HepG2 (cell line): ENCODE data around the gene ELL. TPM values are rescaled to one million over a fixed set of nuclear protein-coding genes. Genes with fewer than 3 reads are reported as not detected.

Experiments
- CENPX ChIP-seq: sonication (generic); formaldehyde crosslinking; IDR thresholded peaks from 2 replicates; pipeline ENCODE4 v1.9.0; 2021; ENCODE audit warnings: mild to moderate bottlenecking, missing genetic modification reagents, moderate library complexity
- ELF3 ChIP-seq: IDR thresholded peaks from 2 replicates; pipeline ENCODE4 v1.6.1; 2016; ENCODE audit warnings: missing genetic modification reagents, missing compliant biosample characterization
- FOXP4 ChIP-seq: sonication (generic); formaldehyde crosslinking; IDR thresholded peaks from 2 replicates; pipeline ENCODE4 v1.4.0; 2020; ENCODE audit warnings: missing genetic modification reagents
- HNF4G ChIP-seq, 2 experiments: sonication (generic) in 1 of 2; formaldehyde crosslinking in 1 of 2; IDR thresholded peaks; 2 replicates each; pipeline versions ENCODE4 v1.4.0 to v1.6.1; 2011 to 2020; ENCODE audit warnings: borderline replicate concordance in 2 of 2, low read depth in 2 of 2, mild to moderate bottlenecking in 2 of 2, low read length in 1 of 2, missing genetic modification reagents in 1 of 2, moderate library complexity in 1 of 2
- KAT7 ChIP-seq: IDR thresholded peaks from 2 replicates; pipeline ENCODE4 v1.6.1; 2018; ENCODE audit warnings: borderline replicate concordance, missing compliant biosample characterization
- KDM1A ChIP-seq: IDR thresholded peaks from 2 replicates; pipeline ENCODE4 v1.6.1; 2016; ENCODE audit warnings: missing compliant biosample characterization
- KMT2A ChIP-seq: sonication (generic); formaldehyde crosslinking; IDR thresholded peaks from 2 replicates; pipeline ENCODE4 v1.4.0; 2020; ENCODE audit warnings: missing genetic modification reagents
- NCOR1 ChIP-seq: fragments of 200-600 bp; sonication (generic); IDR thresholded peaks from 2 replicates; pipeline ENCODE4 v1.7.0; 2017; ENCODE audit warnings: antibody characterized with exemption, low read length, borderline replicate concordance
- NR2F6 ChIP-seq, 2 experiments: IDR thresholded peaks; 2 replicates each; pipeline ENCODE4 v1.6.1; 2016; ENCODE audit warnings: antibody characterized with exemption in 1 of 2, mild to moderate bottlenecking in 1 of 2
- RBFOX2 ChIP-seq: fragments of 200-400 bp; formaldehyde crosslinking; IDR thresholded peaks from 2 replicates; pipeline ENCODE4 v1.6.1; 2017; ENCODE audit warnings: low read depth, mild to moderate bottlenecking, low read length
- SIX1 ChIP-seq: sonication (generic); formaldehyde crosslinking; IDR thresholded peaks from 2 replicates; pipeline ENCODE4 v1.4.0; 2020; ENCODE audit warnings: missing genetic modification reagents, borderline replicate concordance
- TFE3 ChIP-seq: IDR thresholded peaks from 2 replicates; pipeline ENCODE4 v1.6.1; 2016
- USF2 ChIP-seq, 2 experiments: sonication (generic) in 1 of 2; formaldehyde crosslinking in 1 of 2; IDR thresholded peaks; 2 replicates each; pipeline versions ENCODE4 v1.5.1 to v1.6.1; 2011 to 2020; ENCODE audit warnings: borderline replicate concordance in 1 of 2, low read depth in 1 of 2, low read length in 1 of 2, mild to moderate bottlenecking in 1 of 2, missing genetic modification reagents in 1 of 2, moderate library complexity in 1 of 2
- ZBTB2 ChIP-seq: sonication (generic); formaldehyde crosslinking; IDR thresholded peaks from 2 replicates; pipeline ENCODE4 v1.8.0; 2022; ENCODE audit warnings: low read depth, missing genetic modification reagents
- ZEB1 ChIP-seq: IDR thresholded peaks from 2 replicates; pipeline ENCODE4 v1.6.1; 2012; ENCODE audit warnings: mild to moderate bottlenecking, low read depth, inconsistent platforms; ENCODE audit not compliant: insufficient replicate concordance
- ZNF17 ChIP-seq: sonication (generic); formaldehyde crosslinking; IDR thresholded peaks from 2 replicates; pipeline ENCODE4 v1.5.0; 2020; ENCODE audit warnings: mild to moderate bottlenecking, missing genetic modification reagents
- ZNF253 ChIP-seq: sonication (generic); formaldehyde crosslinking; IDR thresholded peaks from 2 replicates; pipeline ENCODE4 v1.8.0; 2022; ENCODE audit warnings: mild to moderate bottlenecking, missing genetic modification reagents, borderline replicate concordance
- ZNF432 ChIP-seq: sonication (generic); formaldehyde crosslinking; IDR thresholded peaks from 2 replicates; pipeline ENCODE4 v1.5.0; 2020; ENCODE audit warnings: missing genetic modification reagents, mild to moderate bottlenecking, borderline replicate concordance
- ZSCAN21 ChIP-seq: sonication (generic); formaldehyde crosslinking; IDR thresholded peaks from 2 replicates; pipeline ENCODE4 v1.8.0; 2022; ENCODE audit warnings: mild to moderate bottlenecking, missing genetic modification reagents, moderate library complexity, borderline replicate concordance
- polyA plus RNA-seq, 8 experiments: library from polyadenylated mRNA; depleted of rRNA in 3 of 8; stranded (reverse) in 7 of 8; unstranded in 1 of 8; fragments of >200 nt; fragmentation: Illumina TruSeq in 4 of 8; extraction: Trizol in 4 of 8; gene quantifications; 2 replicates each; pipeline versions ENCODE4 v1.2.1 to v1.2.3, GENCODE V29; 2011 to 2016; ENCODE audit warnings: low read depth in 4 of 8, missing spikeins in 1 of 8, mixed read lengths in 1 of 8; ENCODE audit not compliant: insufficient read depth in 1 of 8
- total RNA-seq, 5 experiments: library from RNA; depleted of rRNA; stranded (reverse); fragments of >200 nt; fragmentation: Illumina TruSeq; extraction: Trizol; gene quantifications; 2 replicates each; pipeline ENCODE4 v1.2.3, GENCODE V29; 2016; ENCODE audit warnings: low read depth in 1 of 5

Gene ELL
- total and polyA plus RNA-seq, 2 of the 13 experiments (the other 11 are each of a cell fraction or from before 2014, with no cell fraction given): 3.7 to 5.4 TPM

GRCh38 chr19:18518639-18519038 is 3.2 kb downstream of the ELL start (continued):
- TF ChIP-seq FOXP4 (peak; percentile 74; the same call in 1 of the 2 replicates), USF2 (IDR thresholded peaks at IDR 0.05; ENCODE audit: low read depth, low read length) (no peak), USF2 (CRISPR knock-in tag; IDR thresholded peaks at IDR 0.05; ENCODE audit: borderline replicate concordance) (no peak), ZNF432 (no peak), NCOR1 (peak; percentile 67; the same call in 1 of the 2 replicates), NR2F6 (IDR thresholded peaks at IDR 0.05) (peak; percentile 60), NR2F6 (CRISPR knock-in tag; IDR thresholded peaks at IDR 0.05) (peak; percentile 82), ZEB1 (peak; percentile 76), ZBTB2 (CRISPR knock-in tag) (no peak), ZSCAN21 (CRISPR knock-in tag) (peak; percentile 59; the same call in 1 of the 2 replicates), TFE3 (CRISPR knock-in tag) (peak; percentile 32; the same call in 1 of the 2 replicates), CENPX (CRISPR knock-in tag) (no peak), KDM1A (CRISPR knock-in tag) (no peak), KAT7 (CRISPR knock-in tag) (no peak), RBFOX2 (no peak), ZNF253 (CRISPR knock-in tag) (0 out of 2 replicates have a peak, but pooled peaks have one; percentile 26), SIX1 (CRISPR knock-in tag) (peak; percentile 49; the same call in 1 of the 2 replicates), KMT2A (no peak), ZNF17 (CRISPR knock-in tag) (no peak), ELF3 (CRISPR knock-in tag) (peak; percentile 43), HNF4G (IDR thresholded peaks at IDR 0.05; ENCODE audit: borderline replicate concordance, low read depth, low read length) (peak; percentile 74), HNF4G (CRISPR knock-in tag; IDR thresholded peaks at IDR 0.05; ENCODE audit: borderline replicate concordance, low read depth) (peak; percentile 73; the same call in 1 of the 2 replicates)
